B cell (primary cell): ENCODE measurements around the gene L3MBTL3. TPM values are rescaled to one million over a fixed set of nuclear protein-coding genes. Genes with fewer than 3 reads are reported as not detected.

Experiments
- ATAC-seq: fragments of 200-7000 bp; cut with Tn5 transposase; one replicate; pipeline ENCODE4 v1.10.0; 2021; ENCODE audit warnings: low read depth, mild to moderate bottlenecking, moderate number of reproducible peaks, moderate library complexity
- CTCF ChIA-PET: fragments of 350-600 bp; sonication (Branson Sonifier 250); formaldehyde crosslinking; loops from one replicate; lab custom pipeline; 2021; ENCODE audit warnings: antibody characterized with exemption, inconsistent platforms; lab: Charles Lee
- POLR2A ChIA-PET: fragments of 350-600 bp; sonication (Branson Sonifier 250); formaldehyde crosslinking; loops from one replicate; lab custom pipeline; 2021; ENCODE audit warnings: antibody characterized with exemption; lab: Charles Lee
- DNase-seq: peaks from one replicate; pipeline ENCODE4 v3.0.0; 2013
- H2AFZ ChIP-seq: 2 replicates; pipeline ENCODE4 v1.6.1; 2012; ENCODE audit warnings: mild to moderate bottlenecking, low read depth, low read length; ENCODE audit not compliant: insufficient read depth, poor library complexity, severe bottlenecking
- H3K27ac ChIP-seq, 2 donors: 1 replicate in 1 of 2; 2 replicates in 1 of 2; pipeline ENCODE4 v1.5.1; 2012 to 2013; ENCODE audit warnings: low read length in 2 of 2, mild to moderate bottlenecking in 2 of 2, moderate library complexity in 1 of 2
- H3K27me3 ChIP-seq, 4 experiments: fragments of 200-600 bp in 1 of 4; sonication (generic) in 1 of 4; replicated peaks in 1 of 4; 1 replicate in 2 of 4; 2 replicates in 2 of 4; pipeline versions ENCODE4 v1.6.1 to v1.7.0; 2013 to 2016; ENCODE audit warnings: low read length in 3 of 4, mild to moderate bottlenecking in 2 of 4, mixed read lengths in 1 of 4, moderate library complexity in 1 of 4; ENCODE audit not compliant: insufficient read depth in 4 of 4, control insufficient read depth in 3 of 4; ENCODE audit errors: control extremely low read depth in 1 of 4
- H3K36me3 ChIP-seq, 2 experiments: replicated peaks in 1 of 2; 1 replicate in 1 of 2; 2 replicates in 1 of 2; pipeline versions ENCODE4 v1.6.1 to v1.7.1; 2013; ENCODE audit warnings: low read length in 1 of 2; ENCODE audit not compliant: insufficient read depth in 2 of 2, control insufficient read depth in 1 of 2; ENCODE audit errors: control extremely low read depth in 1 of 2, extremely low read depth in 1 of 2
- H3K4me1 ChIP-seq, 2 donors: fragments of 200-600 bp in 1 of 2; sonication (generic) in 1 of 2; 1 replicate in 1 of 2; 2 replicates in 1 of 2; pipeline versions ENCODE4 v1.5.1 to v1.6.1; 2013 to 2017; ENCODE audit warnings: low read length in 2 of 2; ENCODE audit not compliant: control insufficient read depth in 2 of 2, insufficient read depth in 2 of 2
- H3K4me2 ChIP-seq: replicated peaks from 2 replicates; pipeline ENCODE3; 2012; ENCODE audit warnings: mild to moderate bottlenecking, low read depth, low read length; ENCODE audit not compliant: poor library complexity, severe bottlenecking
- H3K4me3 ChIP-seq, 5 experiments: fragments of 200-600 bp in 1 of 5; sonication (generic) in 1 of 5; 1 replicate in 3 of 5; 2 replicates in 2 of 5; pipeline versions ENCODE4 v1.5.1 to v1.7.0; 2011 to 2016; ENCODE audit warnings: low read length in 4 of 5, mild to moderate bottlenecking in 4 of 5, low read depth in 2 of 5, control low read depth in 1 of 5, moderate library complexity in 1 of 5; ENCODE audit not compliant: insufficient read depth in 1 of 5; ENCODE audit errors: control extremely low read depth in 1 of 5, extremely low read depth in 1 of 5
- H3K79me2 ChIP-seq: fragments of 200-600 bp; sonication (generic); one replicate; pipeline ENCODE4 v1.6.0; 2016; ENCODE audit warnings: low read length; ENCODE audit not compliant: control insufficient read depth, insufficient read depth
- H3K9ac ChIP-seq: fragments of 200-600 bp; sonication (generic); 2 replicates; pipeline ENCODE4 v1.6.1; 2017; ENCODE audit warnings: mild to moderate bottlenecking, low read length, moderate library complexity
- H3K9me3 ChIP-seq, 3 donors: one replicate each; pipeline versions ENCODE4 v1.6.1 to v1.7.1; 2013; ENCODE audit warnings: low read length in 2 of 3; ENCODE audit not compliant: control insufficient read depth in 2 of 3, insufficient read depth in 1 of 3; ENCODE audit errors: control extremely low read depth in 1 of 3
- H4K20me1 ChIP-seq: 2 replicates; pipeline ENCODE4 v1.6.0; 2012; ENCODE audit warnings: mild to moderate bottlenecking, low read length; ENCODE audit not compliant: insufficient read depth, control insufficient read depth, poor library complexity, severe bottlenecking
- H3K27ac Mint-ChIP-seq: one replicate; pipeline ENCODE4 v1.8.0; 2021; ENCODE audit warnings: mixed read lengths
- H3K27me3 Mint-ChIP-seq: one replicate; pipeline ENCODE4 v1.8.0; 2021; ENCODE audit warnings: mixed read lengths
- H3K4me1 Mint-ChIP-seq: one replicate; pipeline ENCODE4 v1.8.0; 2021; ENCODE audit warnings: mixed read lengths
- H3K4me3 Mint-ChIP-seq: one replicate; pipeline ENCODE4 v1.8.0; 2021; ENCODE audit warnings: mixed read lengths
- H3K9me3 Mint-ChIP-seq: one replicate; pipeline ENCODE4 v1.8.0; 2022; ENCODE audit warnings: mixed read lengths; ENCODE audit not compliant: insufficient read depth
- EZH2 ChIP-seq: IDR thresholded peaks from 2 replicates; pipeline ENCODE4 v1.6.1; 2012; ENCODE audit warnings: borderline replicate concordance, low read depth, mild to moderate bottlenecking, moderate library complexity, low read length; ENCODE audit not compliant: insufficient read depth, poor library complexity, severe bottlenecking
- WGBS: methylation state at CpG from one replicate; pipeline ENCODE4 v1.1.5; 2013; ENCODE audit warnings: missing lambda C conversion rate; ENCODE audit not compliant: insufficient coverage; 5-methylcytosine and 5-hydroxymethylcytosine counted together
- intact Hi-C: fragments of 100-400 bp; cut with micrococcal nuclease; formaldehyde crosslinking; loops from one replicate; pipeline ENCODE4 v1.10.0; 2022
- polyA plus RNA-seq: library from polyadenylated mRNA; depleted of rRNA; stranded (reverse); fragments of >200 nt; gene quantifications from 2 replicates; pipeline ENCODE4 v1.2.3, GENCODE V29; 2012
- total RNA-seq, 2 donors: library from RNA; stranded (reverse); fragments of 120-200 nt in 1 of 2; gene quantifications; 1 replicate in 1 of 2; 2 replicates in 1 of 2; pipeline versions ENCODE4 v1.2.3 to v1.2.4, GENCODE V29; 2013 to 2022
- TF ChIP-seq, protein P1 (sequence below): fragments of 200-600 bp; IDR thresholded peaks from one replicate; pipeline ENCODE4 v1.8.0; 2022; ENCODE audit warnings: antibody characterized with exemption, mild to moderate bottlenecking

L3MBTL3 gene
- total and polyA plus RNA-seq, 2 donors (not counting 1 experiment from before 2014, with no cell fraction given) = 28.0 to 46.4 TPM

DNA sequence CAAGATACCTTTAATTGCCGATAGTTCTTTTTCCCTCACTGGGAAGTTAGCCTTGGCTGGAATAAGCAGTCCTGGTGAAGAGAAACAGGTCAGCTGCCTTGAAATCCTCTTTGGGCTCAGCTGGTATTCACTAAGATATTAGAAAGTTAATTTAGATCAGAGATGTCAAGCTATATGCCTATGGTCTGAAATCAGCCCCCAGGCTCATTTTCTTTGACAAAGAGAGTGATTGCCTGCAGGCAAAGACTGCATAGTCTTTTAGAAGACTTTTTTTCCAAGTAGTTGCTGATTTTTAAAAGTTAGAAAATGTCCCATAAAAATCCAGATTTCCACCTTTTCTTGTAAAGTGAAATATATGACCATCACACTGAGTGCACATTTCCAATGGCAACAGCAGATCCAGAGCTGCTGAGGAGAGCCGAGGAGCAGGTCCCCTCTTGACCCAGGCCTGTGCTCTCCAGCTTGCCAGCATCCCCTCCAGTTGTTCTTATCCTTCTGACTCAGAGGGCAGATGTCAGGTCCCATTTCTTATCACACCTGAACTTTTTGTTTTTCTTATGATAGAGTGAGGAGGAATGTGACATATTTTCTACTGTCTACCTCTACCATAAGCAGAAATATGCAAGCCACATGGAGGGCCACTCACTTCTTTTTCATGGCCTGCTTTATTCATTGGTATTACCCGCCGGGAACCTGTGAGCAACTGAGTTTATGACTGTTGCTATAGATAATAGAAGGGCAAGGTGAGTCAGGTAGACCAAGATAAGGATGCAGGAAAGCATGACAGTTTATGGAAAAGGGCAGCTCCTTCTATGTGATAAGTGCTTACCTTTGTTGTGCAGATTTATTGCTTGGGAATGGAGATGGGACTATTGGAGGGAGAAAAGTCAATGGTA, 17.6 kb upstream of the L3MBTL3 start:
- no peak for DNase-seq
- POLR2A ChIA-PET = no interaction called here
- Histone ChIP-seq H3K27ac (no peak overlapping the region), H3K9ac (no peak overlapping the region), H4K20me1 (no peaks in the 10 kb centered on the region), H3K9me3 (no peaks in the 10 kb centered on the region), H3K27me3 (peaks cover 0 to 4% (median 0%) of the 10 kb centered on the region in 4 experiments), H3K36me3 (no peaks in the 10 kb centered on the region), H3K4me2 (no peak overlapping the region), H3K79me2 (no peaks in the 10 kb centered on the region), H3K4me1 (no peaks in the 10 kb centered on the region), H3K4me3 (no peak overlapping the region), H2AFZ (no peak overlapping the region)
- intact Hi-C loops = no loop called here
- no peak for ATAC-seq
- no peak overlapping the region for H3K4me3 Mint-ChIP-seq
- CTCF ChIA-PET = no interaction called here
- H3K27ac Mint-ChIP-seq = no peak overlapping the region
- no peaks in the 10 kb centered on the region for H3K4me1 Mint-ChIP-seq
- WGBS = 88% methylated on average over 4 of the region's 4 CpGs
- no peak for TF ChIP-seq EZH2
- TF ChIP-seq, protein P1, sequence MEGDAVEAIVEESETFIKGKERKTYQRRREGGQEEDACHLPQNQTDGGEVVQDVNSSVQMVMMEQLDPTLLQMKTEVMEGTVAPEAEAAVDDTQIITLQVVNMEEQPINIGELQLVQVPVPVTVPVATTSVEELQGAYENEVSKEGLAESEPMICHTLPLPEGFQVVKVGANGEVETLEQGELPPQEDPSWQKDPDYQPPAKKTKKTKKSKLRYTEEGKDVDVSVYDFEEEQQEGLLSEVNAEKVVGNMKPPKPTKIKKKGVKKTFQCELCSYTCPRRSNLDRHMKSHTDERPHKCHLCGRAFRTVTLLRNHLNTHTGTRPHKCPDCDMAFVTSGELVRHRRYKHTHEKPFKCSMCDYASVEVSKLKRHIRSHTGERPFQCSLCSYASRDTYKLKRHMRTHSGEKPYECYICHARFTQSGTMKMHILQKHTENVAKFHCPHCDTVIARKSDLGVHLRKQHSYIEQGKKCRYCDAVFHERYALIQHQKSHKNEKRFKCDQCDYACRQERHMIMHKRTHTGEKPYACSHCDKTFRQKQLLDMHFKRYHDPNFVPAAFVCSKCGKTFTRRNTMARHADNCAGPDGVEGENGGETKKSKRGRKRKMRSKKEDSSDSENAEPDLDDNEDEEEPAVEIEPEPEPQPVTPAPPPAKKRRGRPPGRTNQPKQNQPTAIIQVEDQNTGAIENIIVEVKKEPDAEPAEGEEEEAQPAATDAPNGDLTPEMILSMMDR = no peak
- H3K27me3 Mint-ChIP-seq = peaks cover 36% of the 10 kb centered on the region
- H3K9me3 Mint-ChIP-seq = no peaks in the 10 kb centered on the region

DNA sequence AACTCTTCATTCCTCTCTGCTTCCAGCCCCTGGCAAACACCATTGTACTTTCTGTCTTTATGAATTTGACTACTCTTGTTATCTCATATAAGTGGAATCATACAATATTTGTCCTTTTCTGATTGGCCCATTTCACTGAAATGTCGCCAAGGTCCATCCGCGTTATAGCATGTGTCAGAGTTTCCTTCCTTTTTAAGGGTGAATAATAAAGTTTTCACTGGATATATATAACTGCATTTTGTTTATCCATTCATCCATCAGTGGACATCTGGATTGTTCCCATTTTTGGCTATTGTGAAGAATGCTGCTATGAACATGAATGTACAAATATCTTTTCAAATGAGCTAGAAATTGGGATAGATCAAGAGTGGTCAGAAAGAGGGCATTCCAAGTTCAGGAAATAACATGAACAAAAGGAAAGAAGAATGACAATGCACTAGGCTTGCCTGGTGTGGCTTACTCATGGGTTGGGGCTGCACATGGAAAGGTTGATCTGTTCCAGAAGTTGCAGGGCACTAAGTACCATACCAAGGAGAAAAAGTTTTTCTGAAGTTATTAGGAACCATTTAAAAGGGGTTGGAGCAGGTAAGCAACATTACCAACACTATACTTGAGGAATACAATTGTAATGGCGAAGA, 10.0 kb upstream of the L3MBTL3 start:
- Histone ChIP-seq H2AFZ (no peak overlapping the region), H3K4me1 (no peaks in the 10 kb centered on the region), H3K27me3 (peaks cover 0 to 4% (median 0%) of the 10 kb centered on the region in 4 experiments), H3K27ac (no peak overlapping the region), H3K36me3 (no peaks in the 10 kb centered on the region), H3K9ac (no peak overlapping the region), H3K79me2 (no peaks in the 10 kb centered on the region), H3K4me3 (no peak overlapping the region), H3K9me3 (no peaks in the 10 kb centered on the region), H4K20me1 (no peaks in the 10 kb centered on the region), H3K4me2 (no peak overlapping the region)
- intact Hi-C loops = no loop called here
- Mint-ChIP-seq H3K27me3 (peaks cover 11% of the 10 kb centered on the region), H3K27ac (no peak overlapping the region), H3K4me3 (no peak overlapping the region), H3K4me1 (peaks cover 3% of the 10 kb centered on the region), H3K9me3 (no peaks in the 10 kb centered on the region)
- ChIA-PET POLR2A (no interaction called here), CTCF (interaction anchor here (0.7 kb wide), 1 partner anchor 1620 kb away, joined by 3 read pairs; the partner anchor contains the start of gene MED23)
- WGBS = no CpG with 5 or more reads among the region's 4 CpGs
- no peak for TF ChIP-seq EZH2
- TF ChIP-seq, protein P1 = no peak
- ATAC-seq (no peak), DNase-seq (no peak)
